Heart left ventricle (tissue), 16 donors: ENCODE measurements around the gene P2RX3. TPM values are rescaled to one million over a fixed set of nuclear protein-coding genes. Genes with fewer than 3 reads are reported as not detected.
A peak's percentile ranks its signal among the peaks of the same experiment; 100 is the strongest.

Experiments used
- ATAC-seq, 4 donors: fragments of 200-7000 bp; cut with Tn5 transposase; one replicate each; pipeline ENCODE4 v1.9.1; 2020 to 2022; ENCODE audit warnings: moderate library complexity in 4 of 4, mild to moderate bottlenecking in 3 of 4, moderate number of reproducible peaks in 1 of 4
- DNase-seq, 5 donors: peaks; one replicate each; pipeline ENCODE4 v3.0.0-alpha.2; 2020
- H3K27ac ChIP-seq, 12 donors: fragments of 200-600 bp; sonication (generic) in 4 of 12; one replicate each; pipeline versions ENCODE4 v1.5.0 to v1.8.0; 2016 to 2022; ENCODE audit warnings: mild to moderate bottlenecking in 2 of 12
- H3K27me3 ChIP-seq, 9 donors: fragments of 200-600 bp; sonication (generic) in 2 of 9; one replicate each; pipeline versions ENCODE4 v1.5.1 to v1.8.0; 2016 to 2022; ENCODE audit warnings: mild to moderate bottlenecking in 3 of 9
- H3K36me3 ChIP-seq, 9 donors: fragments of 200-600 bp; sonication (generic) in 2 of 9; one replicate each; pipeline versions ENCODE4 v1.5.0 to v1.8.0; 2018 to 2022; ENCODE audit warnings: mild to moderate bottlenecking in 2 of 9
- H3K4me1 ChIP-seq, 12 donors: fragments of 200-600 bp; sonication (generic) in 4 of 12; one replicate each; pipeline versions ENCODE4 v1.5.0 to v1.8.0; 2016 to 2022; ENCODE audit warnings: mild to moderate bottlenecking in 3 of 12
- H3K4me3 ChIP-seq, 12 donors: fragments of 200-600 bp; sonication (generic) in 4 of 12; one replicate each; pipeline versions ENCODE4 v1.5.0 to v1.8.0; 2017 to 2022; ENCODE audit warnings: mild to moderate bottlenecking in 9 of 12, moderate library complexity in 4 of 12
- H3K9me3 ChIP-seq, 12 donors: fragments of 200-600 bp; sonication (generic) in 4 of 12; one replicate each; pipeline versions ENCODE4 v1.5.0 to v1.8.0; 2016 to 2022; ENCODE audit warnings: mild to moderate bottlenecking in 1 of 12
- CTCF ChIP-seq, 12 donors: fragments of 200-600 bp; sonication (generic) in 4 of 12; IDR thresholded peaks; one replicate each; pipeline versions ENCODE4 v1.5.0 to v1.8.0; 2018 to 2022; ENCODE audit warnings: antibody characterized with exemption in 12 of 12, mild to moderate bottlenecking in 5 of 12
- POLR2A ChIP-seq, 2 donors: fragments of 450-650 bp; IDR thresholded peaks; one replicate each; pipeline ENCODE4 v1.6.1; 2017; ENCODE audit warnings: antibody characterized with exemption in 2 of 2, mild to moderate bottlenecking in 2 of 2, moderate library complexity in 2 of 2
- WGBS, 4 donors: extraction: QIAGEN DNeasy Blood & Tissue Kit in 2 of 4; methylation state at CpG; one replicate each; pipeline versions ENCODE4 v1.1.5 to v1.1.7; 2013 to 2018; 5-methylcytosine and 5-hydroxymethylcytosine counted together
- intact Hi-C, 10 donors: fragments of 100-400 bp; cut with DNase I; formaldehyde crosslinking; loops; one replicate each; pipeline versions ENCODE4 v1.11.1 to v1.14.2; 2022
- polyA plus RNA-seq, 2 donors: library from polyadenylated mRNA; stranded (reverse); fragments of 200-250 nt; gene quantifications; one replicate each; pipeline ENCODE4 v1.2.3, GENCODE V29; 2013
- total RNA-seq, 9 donors: library from RNA; depleted of rRNA in 2 of 9; stranded (reverse); fragments of >200 nt in 2 of 9; fragmentation: NEBNext Ultra II Directional in 3 of 9; extraction: Animal tissue kit (Norgen Biotek cat#: 25700) in 3 of 9; gene quantifications; one replicate each; pipeline versions ENCODE4 v1.1.0 to v1.2.4, GENCODE V29; 2016 to 2023
- donor health status: ischemic (EF 13 %, LVEDD 7.1; RV severe dilation, severe dysfunction).
- donor health status: healthy with polysubstance abuse.
- donor health status: DM: no; HTN: yes; CAD: no.
- donor health status: DM: no; HTN: no; CAD: no.
- donor health status: ischemic (EF 25% LVEDD 6.9; RV normal size, moderate dysfunction).
- donor health status: ischemic (EF 25% LVEDD 5.7; RV mildly dilated, moderate dysfunction).
- donor health status: healthy.
- donor health status: DM: yes; HTN: yes; CAD: no.
- donor health status: ischemic (EF 35%, LVEDD 5.7; RV mildly dilated, moderate dysfunction).
- donor health status: nonischemic (EF 11% LVEDD 7.7; RV severe dilation, severe dysfunction).
- donor health status: DM: yes; HTN: yes; CAD: no.
- donor health status: PGD.
- donor health status: ischemic (EF 29% LVEDD 5.4; RV normal size, mild dysfunction).
- donor health status: nonischemic (EF 23%, LVEDD 6.1; RV moderate dilation, normal function).

The P2RX3 gene
- total and polyA plus RNA-seq, 11 donors = 0.35 to 7.1 (median 1.3) TPM

GRCh38 chr11:57373146-57373545, 35.0 kb downstream of the P2RX3 start:
- H3K36me3 ChIP-seq = no peaks in the 10 kb centered on the region
- no peaks in the 10 kb centered on the region for H3K27me3 ChIP-seq
- H3K4me3 ChIP-seq = no peak overlapping the region
- H3K27ac ChIP-seq = peak overlapping the region in 9 of 12 donors; percentile 5 to 60 (median 13)
- DNase-seq (peak in 1 of 5 donors; percentile 23), ATAC-seq (peak in 2 of 4 donors; percentile 31 to 52)
- intact Hi-C loops = no loop called here
- H3K4me1 ChIP-seq = peaks cover 0 to 30% (median 13%) of the 10 kb centered on the region in 12 donors
- no peaks in the 10 kb centered on the region for H3K9me3 ChIP-seq
- 19 to 33% (median 27%) methylated on average over 3 of the region's 3 CpGs for WGBS, 4 donors
- TF ChIP-seq POLR2A (IDR thresholded peaks at IDR 0.05) = no peak
- no peak for TF ChIP-seq CTCF (IDR thresholded peaks at IDR 0.05)

- H3K36me3 ChIP-seq = no peaks in the 10 kb centered on the region
- no peak overlapping the region for H3K4me3 ChIP-seq
- TF ChIP-seq CTCF (IDR thresholded peaks at IDR 0.05) = no peak
- TF ChIP-seq POLR2A (IDR thresholded peaks at IDR 0.05) = no peak
- no peaks in the 10 kb centered on the region for H3K27me3 ChIP-seq
- DNase-seq = no peak
- no peak for ATAC-seq
- no peak overlapping the region for H3K27ac ChIP-seq
- H3K9me3 ChIP-seq = no peaks in the 10 kb centered on the region
- H3K4me1 ChIP-seq = peaks cover 0 to 24% (median 13%) of the 10 kb centered on the region in 12 donors
- 95 to 98% (median 96%) methylated on average over 3 of the region's 3 CpGs for WGBS, 4 donors
- intact Hi-C loops = no loop called here
These were observed 36.8 kb downstream of the P2RX3 start for GRCh38 chr11:57374966-57375365.

GRCh38 chr11:57375490-57375889, 37.3 kb downstream of the P2RX3 start:
- WGBS, 4 donors = 48 to 77% (median 55%) methylated on average over 2 of the region's 2 CpGs
- Histone ChIP-seq H3K4me3 (no peak overlapping the region), H3K27me3 (no peaks in the 10 kb centered on the region), H3K36me3 (no peaks in the 10 kb centered on the region), H3K4me1 (peaks cover 0 to 24% (median 13%) of the 10 kb centered on the region in 12 donors), H3K9me3 (no peaks in the 10 kb centered on the region), H3K27ac (no peak overlapping the region)
- no peak for TF ChIP-seq CTCF (IDR thresholded peaks at IDR 0.05)
- no peak for TF ChIP-seq POLR2A (IDR thresholded peaks at IDR 0.05)
- intact Hi-C loops = no loop called here
- DNase-seq (no peak), ATAC-seq (no peak)

GRCh38 chr11:57376095-57377090, 38.2 kb downstream of the P2RX3 start:
- no peaks in the 10 kb centered on the region for H3K9me3 ChIP-seq
- intact Hi-C loops = no loop called here
- H3K36me3 ChIP-seq = no peaks in the 10 kb centered on the region
- peaks cover 0 to 4% (median 0%) of the 10 kb centered on the region in 9 donors for H3K27me3 ChIP-seq
- no peak overlapping the region for H3K4me3 ChIP-seq
- WGBS, 4 donors = 51 to 63% (median 60%) methylated on average over 21 to 26 of the region's 26 CpGs
- H3K4me1 ChIP-seq = peaks cover 0 to 22% (median 11%) of the 10 kb centered on the region in 12 donors
- H3K27ac ChIP-seq = no peak overlapping the region
- DNase-seq (no peak), ATAC-seq (no peak)
- no peak for TF ChIP-seq POLR2A (IDR thresholded peaks at IDR 0.05)
- no peak for TF ChIP-seq CTCF (IDR thresholded peaks at IDR 0.05)
